Measurements from ENCODE around the gene UTP3.
A peak's percentile ranks its signal among the peaks of the same experiment; 100 is the strongest.
"Not testable (repeated sequence)": the region's sequence is repeated elsewhere in the genome, so short reads cannot be mapped to it uniquely, and the experiment has no call there.

UTP3 gene

DNA sequence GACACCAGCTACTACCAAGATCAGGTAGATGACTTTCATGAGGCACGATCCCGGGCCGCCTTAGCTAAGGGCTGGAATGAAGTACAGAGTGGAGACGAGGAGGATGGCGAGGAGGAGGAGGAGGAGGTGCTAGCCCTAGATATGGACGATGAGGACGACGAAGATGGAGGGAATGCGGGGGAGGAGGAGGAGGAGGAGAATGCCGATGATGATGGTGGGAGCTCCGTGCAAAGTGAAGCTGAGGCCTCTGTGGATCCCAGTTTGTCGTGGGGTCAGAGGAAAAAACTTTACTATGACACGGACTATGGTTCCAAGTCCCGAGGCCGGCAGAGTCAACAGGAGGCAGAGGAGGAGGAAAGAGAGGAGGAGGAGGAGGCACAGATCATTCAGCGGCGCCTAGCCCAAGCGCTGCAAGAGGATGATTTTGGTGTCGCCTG is 481 bp downstream of the UTP3 start:
- no peak for DNase-seq

DNA sequence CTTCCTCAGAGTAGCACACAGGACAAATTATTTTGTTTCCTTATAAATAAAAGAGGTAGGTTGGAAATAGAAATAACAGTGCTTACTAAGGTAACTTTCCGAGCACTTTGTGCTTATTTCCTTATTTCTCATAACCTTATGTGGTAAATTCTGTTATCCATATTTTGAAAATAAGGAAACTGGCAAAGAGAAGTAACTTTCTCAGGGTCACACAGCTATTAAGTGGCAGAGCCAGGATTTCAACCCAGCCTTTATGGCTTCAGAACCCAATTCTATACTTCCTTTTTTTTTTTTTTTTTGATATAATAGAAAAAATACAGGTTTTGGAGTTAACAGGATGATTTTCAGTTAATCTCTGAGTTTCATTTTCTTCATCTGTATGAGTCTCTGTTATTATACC is 3.3 kb downstream of the UTP3 start:
- DNase-seq = no peak

DNA sequence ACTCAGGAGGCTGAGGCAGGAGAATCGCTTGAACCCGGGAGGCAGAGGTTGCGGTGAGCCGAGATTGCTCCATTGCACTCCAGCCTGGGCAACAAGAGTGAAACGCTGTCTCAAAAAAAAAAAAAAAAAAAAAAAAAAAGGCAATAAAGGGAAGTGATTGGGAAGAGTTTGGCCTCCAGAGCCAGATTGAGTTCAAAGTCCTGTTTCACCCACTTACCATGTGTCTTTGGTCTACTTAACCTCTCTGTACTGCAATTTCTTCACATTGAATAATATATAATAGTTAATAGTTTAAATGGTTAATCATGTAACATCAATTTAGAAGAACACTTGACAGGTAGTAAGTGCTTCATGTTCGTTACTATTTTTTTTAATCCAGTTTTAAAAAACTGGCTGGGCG is 6.3 kb downstream of the UTP3 start:
- not testable (repeated sequence) for DNase-seq

DNA sequence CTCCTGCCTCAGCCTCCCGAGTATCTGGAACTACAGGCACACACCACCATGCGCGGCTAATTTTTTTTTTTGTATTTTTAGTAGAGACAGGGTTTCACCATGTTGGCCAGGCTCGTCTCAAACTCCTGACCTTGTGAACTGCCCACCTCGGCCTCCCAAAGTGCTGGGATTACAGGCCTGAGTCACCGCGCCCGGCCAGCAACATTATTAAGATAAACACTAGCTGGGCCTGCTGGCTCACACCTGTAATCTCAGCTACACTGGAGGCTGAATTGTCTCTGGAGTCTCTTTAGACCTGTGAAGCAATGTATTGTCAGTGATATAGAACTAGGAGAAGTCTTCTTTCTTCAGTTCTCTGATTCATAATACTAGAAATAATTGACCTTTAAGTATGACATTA is 10.1 kb downstream of the UTP3 start:
- DNase-seq = not testable (repeated sequence)

DNA sequence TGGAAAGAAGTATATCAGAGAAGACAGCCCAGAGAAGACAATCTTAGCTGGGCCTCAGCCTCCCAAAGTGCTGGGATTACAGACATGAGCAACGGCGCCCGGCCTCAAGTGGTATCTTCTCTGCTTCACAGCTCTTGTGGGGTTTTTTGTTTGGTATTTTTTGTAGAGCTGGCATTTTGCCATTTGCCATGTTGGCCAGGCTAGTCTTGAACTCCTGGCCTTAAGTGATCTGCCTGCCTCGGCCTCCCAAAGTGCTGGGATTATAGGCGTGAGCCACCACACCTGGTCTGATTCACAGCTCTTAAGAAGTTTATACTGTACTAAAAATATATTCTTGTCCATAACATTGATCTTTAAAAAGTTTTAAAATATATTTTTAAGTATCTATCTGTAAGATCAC is 12.4 kb downstream of the UTP3 start:
- DNase-seq = no peak

DNA sequence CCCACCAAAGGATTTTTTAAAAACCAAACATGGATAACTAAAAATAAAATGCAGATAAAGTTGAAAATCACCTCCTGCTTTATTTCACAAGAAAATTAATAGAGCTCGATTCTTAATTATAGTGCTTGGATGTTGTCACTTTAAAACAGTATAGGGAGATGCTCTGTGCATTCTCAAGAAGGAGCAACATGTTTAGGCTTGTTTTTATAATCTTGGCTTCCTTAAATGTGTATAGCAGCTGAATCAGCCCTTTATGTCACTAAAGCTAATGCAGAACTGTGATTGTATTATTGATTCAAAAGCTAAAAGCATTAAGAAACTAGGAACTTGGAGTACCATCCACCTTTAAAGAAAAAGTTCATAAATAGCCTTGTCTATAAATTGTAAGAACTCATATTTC is 12.9 kb downstream of the UTP3 start:
- DNase-seq = no peak

DNA sequence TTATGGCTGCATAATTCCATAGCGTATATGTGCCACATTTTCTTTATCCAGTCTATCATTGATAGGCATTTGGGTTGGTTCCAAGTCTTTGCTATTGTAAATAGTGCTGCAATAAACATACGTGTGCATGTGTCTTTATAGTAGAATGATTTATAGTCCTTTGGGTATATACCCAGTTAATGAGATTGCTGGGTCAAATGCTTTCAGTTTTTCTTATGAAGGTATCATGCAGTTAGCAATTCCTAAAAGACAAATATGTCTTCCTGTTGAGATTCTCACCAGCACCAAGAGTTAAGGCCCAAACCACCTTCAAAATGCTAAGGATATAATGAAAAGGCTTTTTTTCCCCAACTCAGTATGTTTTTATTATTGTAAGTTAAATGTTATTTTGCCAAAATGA is 14.3 kb downstream of the UTP3 start:
- DNase-seq = not testable (repeated sequence)

DNA sequence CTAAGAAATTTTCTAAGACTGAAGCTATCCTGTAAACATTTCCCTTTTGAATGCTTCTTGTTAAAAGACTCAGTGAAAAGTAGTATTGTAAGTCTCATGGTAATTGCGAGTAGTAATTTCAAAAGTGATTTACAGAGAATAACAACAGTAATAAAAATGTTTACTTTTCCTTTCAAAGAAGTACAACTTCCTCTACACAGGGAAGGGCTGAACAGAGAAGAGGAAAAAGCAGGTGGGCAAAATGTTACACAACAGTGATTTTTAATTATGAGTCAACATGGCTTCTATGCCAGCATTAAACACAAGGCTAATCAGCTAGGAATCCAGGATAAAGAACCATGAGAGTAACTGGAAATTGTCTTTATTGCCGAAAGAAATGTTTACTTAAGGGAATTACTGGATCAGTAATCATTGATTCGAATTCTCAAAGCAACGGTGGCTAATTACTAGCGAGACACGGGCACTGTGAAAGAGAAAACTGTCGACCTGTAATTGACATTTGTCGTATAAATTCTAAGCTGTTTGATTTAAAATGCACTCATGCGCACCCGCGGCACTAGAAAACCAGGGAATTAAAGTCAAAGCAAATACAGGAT is 15.4 kb downstream of the UTP3 start:
- DNase-seq = peak in 1 of 2 experiments; percentile 25

DNA sequence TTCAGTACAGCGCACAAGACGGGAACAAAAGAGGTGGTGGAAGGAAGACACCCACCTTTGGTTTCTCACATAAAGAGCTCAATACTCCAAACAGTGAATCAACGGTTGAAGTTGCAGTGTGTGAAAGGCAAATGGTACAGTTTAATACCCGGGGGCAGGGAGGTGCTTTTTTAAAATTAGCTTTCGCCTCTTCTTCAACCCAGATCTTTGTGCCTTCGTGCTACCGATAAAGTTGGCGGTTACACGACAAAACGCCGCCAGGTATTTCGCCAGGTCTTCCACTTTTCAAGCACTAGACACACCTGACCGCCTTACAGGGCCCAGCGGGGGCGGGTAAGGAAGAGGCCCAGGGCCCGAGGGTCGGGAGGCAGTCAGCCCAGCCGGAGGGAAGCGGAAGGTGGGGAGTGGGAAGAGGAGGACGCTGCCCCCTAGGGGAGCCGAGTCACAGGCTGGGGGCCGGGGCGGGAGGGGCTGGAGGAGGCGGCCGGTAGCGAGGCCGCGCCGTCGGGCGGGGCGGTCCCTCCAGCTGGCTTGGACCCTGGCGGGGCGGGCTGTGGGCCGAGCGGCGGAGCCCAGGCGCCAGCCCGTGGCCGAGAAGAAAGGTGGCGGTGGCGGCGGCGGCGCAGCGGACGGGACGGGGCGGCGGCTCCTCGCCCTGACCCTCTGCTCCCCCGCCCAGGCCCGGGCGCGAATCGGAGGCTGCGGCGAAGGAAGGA is 16.0 kb downstream of the UTP3 start:
- peak in 1 of 2 experiments; percentile 79 for DNase-seq

DNA sequence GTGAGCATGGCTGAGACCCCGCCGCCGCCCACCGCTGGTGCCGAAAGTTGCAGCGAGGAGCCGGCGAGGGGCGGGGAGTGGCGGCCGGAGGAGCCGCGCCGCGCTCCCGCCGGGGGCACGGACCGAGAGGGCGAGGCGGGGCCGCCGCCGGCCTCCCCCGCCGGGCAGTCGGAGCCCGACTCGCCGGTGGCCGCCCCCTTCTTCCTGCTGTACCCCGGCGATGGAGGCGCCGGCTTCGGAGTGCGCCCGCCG is 16.5 kb downstream of the UTP3 start:
- DNase-seq = no peak

DNA sequence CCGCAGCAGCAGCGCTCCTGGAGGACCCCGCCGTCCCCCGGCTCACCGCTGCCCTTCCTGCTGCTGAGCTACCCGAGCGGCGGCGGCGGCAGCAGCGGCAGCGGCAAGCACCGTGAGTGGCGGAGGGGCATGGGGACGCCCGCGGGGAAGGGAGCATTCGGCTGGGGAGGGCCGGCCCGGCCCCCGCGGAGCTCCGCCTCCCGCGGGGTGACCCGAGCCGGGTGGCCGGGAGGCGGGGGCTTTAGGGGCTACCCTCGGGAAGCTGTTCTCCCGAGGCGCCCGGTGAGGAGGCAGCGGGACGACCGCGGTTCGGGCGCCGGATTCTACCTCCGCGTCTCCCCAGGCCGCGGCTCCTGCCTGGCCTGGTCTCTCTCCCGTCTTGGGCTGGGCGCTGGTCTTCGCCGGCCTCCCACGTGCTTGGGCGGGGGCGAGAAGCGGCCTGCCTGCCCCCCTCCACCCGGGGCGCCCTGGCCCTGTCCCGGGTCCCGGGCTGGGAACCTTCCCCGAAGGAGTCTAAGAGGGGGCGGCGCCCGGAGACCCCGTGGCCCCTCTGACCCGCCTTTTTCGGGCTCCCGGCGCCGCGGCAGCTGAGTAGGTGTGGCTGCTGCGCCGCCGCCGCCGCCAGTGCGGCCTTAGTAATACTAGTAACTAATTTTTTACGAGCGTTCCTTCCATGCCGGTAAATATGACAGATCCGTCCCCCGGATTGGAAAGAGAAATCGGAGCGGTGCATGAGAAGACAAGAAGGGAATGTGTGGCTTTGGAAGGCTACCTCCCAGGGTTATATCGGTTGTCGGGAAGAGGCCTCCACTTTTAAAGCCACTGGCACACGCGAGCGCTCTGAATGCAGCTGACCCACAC is 17.1 kb downstream of the UTP3 start:
- peak; percentile 44 to 62 for DNase-seq

DNA sequence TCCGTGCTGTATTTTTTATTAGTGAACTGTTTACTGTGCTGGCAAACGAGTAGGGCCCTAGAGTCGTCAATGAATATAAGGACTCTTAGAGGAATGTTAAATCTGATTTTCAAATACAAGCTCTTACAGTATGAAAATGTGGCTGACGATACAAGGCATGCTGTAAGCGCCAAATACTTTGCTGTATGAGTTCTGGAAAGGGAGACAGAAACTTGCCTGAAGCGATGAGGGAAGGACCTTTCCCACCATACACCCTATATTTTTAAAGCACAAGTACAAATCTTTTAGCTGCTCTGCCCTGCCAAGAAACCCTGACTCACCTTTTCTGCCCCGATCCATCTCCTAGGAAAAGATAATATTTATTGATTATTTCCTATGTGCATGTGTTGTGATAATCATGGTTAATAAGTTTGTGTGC is 17.7 kb downstream of the UTP3 start:
- no peak for DNase-seq

DNA sequence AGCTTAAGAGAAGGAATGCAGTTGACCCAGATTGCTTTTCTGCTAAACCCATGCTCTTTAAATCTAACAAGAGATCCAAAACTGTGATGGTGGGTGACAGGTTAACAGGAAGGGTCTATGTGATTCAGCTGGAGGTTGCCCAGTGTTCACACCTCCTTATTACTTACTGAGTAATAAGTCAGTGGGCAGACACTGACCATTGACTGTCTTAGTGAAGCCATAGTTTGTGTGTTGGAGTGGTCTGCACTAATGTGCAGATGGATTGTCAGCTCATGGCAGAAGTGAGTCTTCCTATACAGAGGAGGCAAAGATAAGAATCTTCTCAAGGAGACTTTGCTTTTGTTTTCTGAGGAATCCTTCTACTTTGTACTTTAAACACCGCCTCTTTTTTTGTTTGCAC is 18.2 kb downstream of the UTP3 start:
- DNase-seq = no peak

DNA sequence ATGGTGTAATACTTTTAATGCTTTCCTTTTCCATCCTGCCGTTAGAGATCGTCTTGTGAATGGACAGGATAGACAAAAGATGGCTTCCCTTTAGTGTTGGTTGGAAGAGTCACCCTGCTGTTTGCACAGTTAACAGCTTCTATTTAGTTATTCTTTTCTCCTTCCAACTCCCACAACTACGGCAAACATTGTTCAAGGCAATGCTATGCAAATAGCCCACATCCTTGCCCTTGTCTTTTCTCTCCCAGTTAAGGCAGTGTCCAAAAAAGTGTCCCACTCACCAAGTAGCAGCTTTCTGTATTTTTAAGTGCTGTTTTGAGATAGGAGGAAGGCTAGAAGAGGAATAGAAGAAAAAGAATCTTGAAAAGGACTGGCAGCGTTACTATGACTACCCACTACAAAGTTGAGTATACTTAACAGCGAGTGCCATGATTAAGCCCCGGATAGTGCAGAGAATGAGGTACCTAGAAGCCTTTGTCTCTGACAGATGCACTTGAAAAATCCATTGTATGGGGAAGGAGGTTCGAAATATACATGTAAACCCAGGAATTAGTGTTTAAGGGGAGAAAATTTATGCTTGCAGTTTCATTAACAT is 21.4 kb downstream of the UTP3 start:
- no peak for DNase-seq

DNA sequence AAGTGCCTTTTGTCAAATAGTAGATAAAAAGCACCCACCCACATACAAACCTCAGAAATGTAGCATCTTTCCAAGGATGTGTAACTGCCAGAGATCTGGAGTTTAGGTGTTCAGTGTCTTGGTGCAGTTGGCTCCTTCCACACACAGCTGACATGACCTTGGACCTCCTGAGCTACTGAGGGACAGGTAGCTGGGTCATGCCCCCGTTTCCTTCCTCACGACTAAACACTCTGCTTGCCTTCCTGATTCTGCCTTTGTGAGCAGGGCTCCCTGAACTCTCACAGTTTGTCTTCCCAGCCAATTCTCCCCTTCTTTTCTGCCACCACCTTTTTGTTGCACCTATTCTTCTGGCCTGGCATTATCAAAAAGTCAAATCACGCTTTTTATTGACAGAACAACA is 23.3 kb downstream of the UTP3 start:
- no peak for DNase-seq

DNA sequence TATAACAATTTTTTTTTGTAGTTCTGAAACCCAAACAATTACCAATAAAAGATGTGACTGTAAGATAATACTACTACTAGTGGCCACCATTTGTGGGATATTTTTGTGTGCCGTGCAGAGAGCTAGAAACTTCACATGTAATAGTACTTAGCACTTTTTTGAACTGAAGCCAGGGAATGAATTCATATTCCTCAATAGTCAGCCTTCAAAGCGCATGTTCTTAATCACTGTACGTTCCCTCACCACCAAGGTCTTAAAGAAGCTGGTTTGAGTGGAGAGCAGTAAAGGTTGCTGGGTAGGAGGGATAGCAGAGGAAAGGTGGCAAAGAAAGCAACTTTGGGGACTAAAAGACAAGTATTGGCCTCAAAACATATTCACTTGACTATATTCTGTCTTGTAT is 23.8 kb downstream of the UTP3 start:
- DNase-seq = no peak

DNA sequence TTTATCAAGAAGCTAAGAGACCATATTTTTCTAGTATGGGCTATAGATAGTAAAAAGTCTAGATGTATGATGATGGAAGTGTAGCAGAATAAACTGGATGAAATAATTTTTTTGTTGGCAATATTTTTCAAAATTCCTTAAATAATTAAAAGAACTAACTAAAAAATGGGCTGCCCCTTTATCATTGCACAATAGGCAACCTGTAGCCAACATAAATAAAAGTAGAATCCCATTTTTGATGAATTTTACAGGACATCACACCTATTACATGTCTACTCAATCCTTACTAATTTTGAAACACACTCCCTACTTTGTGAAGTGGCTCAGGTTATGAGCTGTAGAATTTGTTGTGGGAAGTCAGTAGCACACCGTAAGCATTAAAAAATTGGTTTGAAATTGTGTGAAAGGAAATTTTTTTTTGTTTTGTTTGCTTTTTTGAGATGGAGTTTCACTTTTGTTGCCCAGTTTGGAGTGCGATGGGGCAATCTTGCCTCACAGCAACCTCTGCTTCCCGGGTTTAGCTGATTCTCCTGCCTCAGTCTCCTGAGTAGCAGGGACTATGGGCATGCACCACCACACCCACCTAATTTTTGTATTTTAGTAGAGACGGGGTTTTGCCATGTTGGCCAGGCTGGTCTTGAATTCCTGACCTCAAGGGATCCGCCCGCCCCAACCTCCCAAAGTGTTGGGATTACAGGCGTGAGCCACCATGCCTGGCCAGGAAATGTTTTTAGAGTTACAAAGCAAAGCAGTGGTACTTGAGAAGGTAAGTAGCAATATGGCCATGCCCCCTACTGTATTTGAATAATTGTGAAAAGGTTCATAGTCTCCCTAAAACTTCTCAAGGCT is 24.5 kb downstream of the UTP3 start:
- DNase-seq = no peak

DNA sequence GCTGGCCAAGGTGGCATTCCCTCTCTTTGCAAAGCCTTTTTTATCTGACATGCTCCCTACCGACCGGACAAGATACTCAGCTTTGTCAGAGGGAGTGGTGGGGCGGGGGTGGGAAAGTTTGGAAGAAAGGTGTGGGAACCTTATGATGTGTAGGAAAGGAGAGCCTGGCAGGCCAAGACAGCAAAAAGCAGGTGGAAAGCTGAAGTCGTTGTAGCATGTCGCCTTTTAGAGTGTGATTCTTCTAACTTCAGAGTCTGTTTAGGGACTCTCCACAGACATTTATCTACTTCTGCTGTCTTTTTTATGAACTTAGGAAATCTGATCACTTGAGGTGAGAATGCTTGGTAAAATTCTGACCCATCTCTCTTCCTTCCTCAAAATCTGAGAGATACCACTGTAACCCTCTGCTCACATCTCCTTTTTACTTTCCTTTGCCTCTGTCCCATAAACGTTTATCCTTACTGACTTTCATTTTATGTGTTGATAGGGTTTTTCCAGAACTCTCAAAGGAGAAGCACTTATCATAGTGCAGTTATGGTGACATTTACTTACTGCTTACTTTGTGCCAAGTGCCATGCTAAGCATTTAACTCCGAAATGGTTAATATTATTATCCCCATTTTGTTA is 25.2 kb downstream of the UTP3 start:
- no peak for DNase-seq

DNA sequence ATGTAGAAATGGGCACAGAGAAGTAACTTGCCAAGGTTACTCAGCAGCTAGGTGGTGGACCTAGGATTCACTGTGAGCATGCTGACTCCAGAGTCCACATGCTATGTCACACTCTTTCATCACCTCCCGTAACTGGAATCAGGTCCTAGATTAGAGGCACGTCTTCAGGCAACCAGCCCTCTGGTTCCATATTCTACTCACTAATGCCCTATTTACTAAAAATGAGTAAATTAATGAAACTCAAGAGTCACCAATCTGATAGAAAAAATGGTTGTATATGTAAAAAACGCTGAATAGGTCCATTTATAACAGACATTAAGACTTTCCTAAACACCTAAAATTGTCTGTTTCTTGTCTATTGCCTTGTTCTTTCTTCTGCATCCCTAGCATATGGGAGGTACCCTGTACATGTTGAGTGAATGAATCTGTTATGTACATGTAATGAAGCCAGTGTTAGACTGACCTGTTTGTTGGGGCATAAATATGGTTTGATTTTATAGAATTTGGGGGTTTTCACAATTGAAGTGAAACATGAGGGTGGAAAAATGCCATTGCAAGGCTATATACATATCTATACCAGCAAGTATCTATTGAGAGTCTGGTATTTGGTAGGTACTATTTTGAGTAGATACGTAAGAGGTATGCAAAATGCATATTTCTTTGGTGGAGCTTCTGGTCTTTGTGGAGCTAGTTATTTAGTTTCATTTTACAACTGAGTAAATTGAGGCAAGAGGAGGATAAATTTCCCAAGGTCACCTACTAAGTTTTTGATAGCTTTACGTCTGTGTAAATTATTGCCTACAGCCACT is 26.0 kb downstream of the UTP3 start:
- no peak for DNase-seq

DNA sequence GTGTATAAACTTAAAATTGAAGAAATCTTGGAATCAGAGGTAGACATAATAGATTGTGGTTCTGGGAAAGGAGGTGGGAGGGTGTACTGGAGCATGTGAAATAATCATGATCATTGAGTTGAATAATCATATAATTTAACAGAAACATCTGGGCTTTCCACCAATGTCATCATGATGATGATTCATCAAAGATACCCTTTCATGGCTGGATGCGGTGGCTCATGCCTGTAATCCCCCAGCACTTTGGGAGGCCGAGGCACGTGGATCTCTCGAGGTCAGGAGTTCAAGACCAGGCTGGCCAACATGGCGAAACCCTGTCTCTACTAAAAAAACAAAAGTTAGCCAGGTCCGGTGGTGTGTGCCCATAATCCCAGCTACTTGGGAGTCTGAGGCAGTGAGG is 26.8 kb downstream of the UTP3 start:
- DNase-seq = no peak

DNA sequence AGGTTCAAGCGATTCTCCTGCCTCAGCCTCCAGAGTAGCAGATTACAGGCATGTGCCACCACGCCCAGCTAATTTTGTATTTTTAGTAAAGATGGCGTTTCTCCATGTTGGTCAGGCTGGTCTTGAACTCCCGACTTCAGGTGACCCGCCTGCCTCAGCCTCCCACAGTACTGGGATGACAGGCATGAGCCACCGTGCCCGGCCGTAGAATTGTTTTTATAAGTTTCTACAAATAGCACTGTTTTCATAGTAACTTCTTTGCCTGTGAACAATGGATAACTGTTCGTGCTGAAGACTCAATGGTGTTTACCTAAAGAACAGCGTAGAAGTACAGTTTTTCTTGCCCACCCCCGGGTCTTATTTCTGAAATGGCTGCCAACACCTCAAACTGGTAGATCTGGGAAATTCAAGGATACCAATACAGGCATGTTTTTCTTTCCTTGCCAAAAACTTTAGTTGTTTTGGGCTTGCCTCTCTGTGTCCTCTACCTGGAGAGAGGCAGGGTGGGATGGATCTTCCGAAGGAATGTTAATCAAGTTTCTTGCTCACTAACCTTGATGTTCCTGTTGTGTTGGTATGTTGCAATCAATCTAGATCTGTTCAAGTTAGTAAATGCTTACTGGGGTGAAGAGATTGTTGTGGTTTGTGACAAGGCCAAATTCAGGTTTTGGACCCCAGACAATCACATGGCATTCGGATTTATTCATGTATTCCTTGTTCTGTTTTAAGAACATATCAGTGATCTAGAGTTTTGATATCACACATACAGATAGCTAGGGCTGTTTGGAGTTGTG is 30.7 kb downstream of the UTP3 start:
- DNase-seq = no peak
